AG08395 (cell line): ENCODE measurements around the gene OR6V1.
A peak's percentile ranks its signal among the peaks of the same experiment; 100 is the strongest.
"Not testable (repeated sequence)": the region's sequence is repeated elsewhere in the genome, so short reads cannot be mapped to it uniquely, and the experiment has no call there.

Source experiments
- DNase-seq: peaks from one replicate; pipeline ENCODE4 v3.0.0; 2012; ENCODE audit warnings: mixed read lengths, low spot score

The OR6V1 gene

GRCh38 chr7:143042790-143043271 is 9.3 kb upstream of the OR6V1 start:
- peak; percentile 13 for DNase-seq

GRCh38 chr7:143043391-143043790 is 8.8 kb upstream of the OR6V1 start:
- no peak for DNase-seq

- no peak for DNase-seq
These were observed 5.7 kb upstream of the OR6V1 start for GRCh38 chr7:143046426-143046851.

- no peak for DNase-seq
These were observed 4.8 kb upstream of the OR6V1 start for GRCh38 chr7:143047326-143047725.

- peak; percentile 8 for DNase-seq
These were observed 3.3 kb upstream of the OR6V1 start for GRCh38 chr7:143048827-143049226.

- no peak for DNase-seq
These were observed 2.8 kb upstream of the OR6V1 start for GRCh38 chr7:143049362-143049761.

GRCh38 chr7:143050931-143051330 is 1.2 kb upstream of the OR6V1 start:
- no peak for DNase-seq

GRCh38 chr7:143054621-143055020 is 2.5 kb downstream of the OR6V1 start:
- no peak for DNase-seq

- no peak for DNase-seq
These were observed 3.6 kb downstream of the OR6V1 start for GRCh38 chr7:143055754-143056153.

GRCh38 chr7:143063741-143064140 is 11.6 kb downstream of the OR6V1 start:
- no peak for DNase-seq

GRCh38 chr7:143068446-143068845 is 16.3 kb downstream of the OR6V1 start:
- no peak for DNase-seq

GRCh38 chr7:143069912-143070500 is 17.9 kb downstream of the OR6V1 start:
- DNase-seq: no peak

- DNase-seq: no peak
These were observed 21.4 kb downstream of the OR6V1 start for GRCh38 chr7:143073556-143073955.

GRCh38 chr7:143074141-143074540 is 22.0 kb downstream of the OR6V1 start:
- DNase-seq: no peak

- no peak for DNase-seq
These were observed 33.0 kb downstream of the OR6V1 start for GRCh38 chr7:143085109-143085508.

- not testable (repeated sequence) for DNase-seq
These were observed 33.5 kb downstream of the OR6V1 start for GRCh38 chr7:143085610-143086009.

GRCh38 chr7:143088549-143089231 is 36.5 kb downstream of the OR6V1 start:
- not testable (repeated sequence) for DNase-seq

- DNase-seq: no peak
These were observed 44.0 kb downstream of the OR6V1 start for GRCh38 chr7:143096146-143096545.

- DNase-seq: not testable (repeated sequence)
These were observed 47.4 kb downstream of the OR6V1 start for GRCh38 chr7:143099579-143099978.
